ENCODE measurements around the gene SPG21.

GRCh38 chr15:64919721-64920120, 70.0 kb downstream of the SPG21 start:
- TF ChIP-seq, protein P1, sequence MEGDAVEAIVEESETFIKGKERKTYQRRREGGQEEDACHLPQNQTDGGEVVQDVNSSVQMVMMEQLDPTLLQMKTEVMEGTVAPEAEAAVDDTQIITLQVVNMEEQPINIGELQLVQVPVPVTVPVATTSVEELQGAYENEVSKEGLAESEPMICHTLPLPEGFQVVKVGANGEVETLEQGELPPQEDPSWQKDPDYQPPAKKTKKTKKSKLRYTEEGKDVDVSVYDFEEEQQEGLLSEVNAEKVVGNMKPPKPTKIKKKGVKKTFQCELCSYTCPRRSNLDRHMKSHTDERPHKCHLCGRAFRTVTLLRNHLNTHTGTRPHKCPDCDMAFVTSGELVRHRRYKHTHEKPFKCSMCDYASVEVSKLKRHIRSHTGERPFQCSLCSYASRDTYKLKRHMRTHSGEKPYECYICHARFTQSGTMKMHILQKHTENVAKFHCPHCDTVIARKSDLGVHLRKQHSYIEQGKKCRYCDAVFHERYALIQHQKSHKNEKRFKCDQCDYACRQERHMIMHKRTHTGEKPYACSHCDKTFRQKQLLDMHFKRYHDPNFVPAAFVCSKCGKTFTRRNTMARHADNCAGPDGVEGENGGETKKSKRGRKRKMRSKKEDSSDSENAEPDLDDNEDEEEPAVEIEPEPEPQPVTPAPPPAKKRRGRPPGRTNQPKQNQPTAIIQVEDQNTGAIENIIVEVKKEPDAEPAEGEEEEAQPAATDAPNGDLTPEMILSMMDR (IDR thresholded peaks at IDR 0.05 in 8 of 11, conservative IDR thresholded peaks at IDR 0.05 in 3 of 11) = no peak
- TF ChIP-seq POLR2A (IDR thresholded peaks at IDR 0.05) = no peak
- no peak for TF ChIP-seq POLR2AphosphoS5 (IDR thresholded peaks at IDR 0.05)
